Measurements from ENCODE around the gene APOBEC3H.
"Not testable (repeated sequence)": the region's sequence is repeated elsewhere in the genome, so short reads cannot be mapped to it uniquely, and the experiment has no call there.

Gene APOBEC3H

GRCh38 chr22:39097098-39098020, at the start of gene APOBEC3H:
Gene APOBEC3H (plus strand): TSS chr22:39097244. CDS start chr22:39100279, 3,035 bp downstream.
- H3K4me3 ChIP-seq (ENCODE audit: low read depth in 1 of 2, low read length in 1 of 2) = no peak within 1 kb of the TSS
- no peaks in the 10 kb centered on the region for H3K9me3 ChIP-seq
- no peaks in the 10 kb centered on the region for H3K36me3 ChIP-seq
- no peak for TF ChIP-seq CTCF (IDR thresholded peaks at IDR 0.05)
- peak within 1 kb of the TSS; percentile 61 for H3K27ac ChIP-seq
- no peaks in the 10 kb centered on the region for H3K27me3 ChIP-seq
- peaks cover 50 to 66% of the 10 kb centered on the region in 2 experiments for H3K4me1 ChIP-seq (ENCODE audit: control insufficient read depth in 1 of 2, insufficient read depth in 1 of 2, low read depth in 1 of 2, low read length in 1 of 2)

GRCh38 chr22:39049486-39049885, 47.6 kb upstream of the APOBEC3H start:
- H3K27me3 ChIP-seq; H3K4me3 ChIP-seq (ENCODE audit: low read depth in 1 of 2, low read length in 1 of 2); H3K4me1 ChIP-seq (ENCODE audit: control insufficient read depth in 1 of 2, insufficient read depth in 1 of 2, low read depth in 1 of 2, low read length in 1 of 2); H3K27ac ChIP-seq; H3K36me3 ChIP-seq; H3K9me3 ChIP-seq: not testable (repeated sequence)

- not testable (repeated sequence) for H3K27me3 ChIP-seq; H3K27ac ChIP-seq; H3K4me3 ChIP-seq (ENCODE audit: low read depth in 1 of 2, low read length in 1 of 2); H3K9me3 ChIP-seq; H3K36me3 ChIP-seq; H3K4me1 ChIP-seq (ENCODE audit: control insufficient read depth in 1 of 2, insufficient read depth in 1 of 2, low read depth in 1 of 2, low read length in 1 of 2)
Measured at GRCh38 chr22:39051844-39052495, 45.1 kb upstream of the APOBEC3H start.

- Histone ChIP-seq H3K36me3 (no peaks in the 10 kb centered on the region), H3K4me1 (ENCODE audit: control insufficient read depth in 1 of 2, insufficient read depth in 1 of 2, low read depth in 1 of 2, low read length in 1 of 2) (no peaks in the 10 kb centered on the region), H3K9me3 (no peaks in the 10 kb centered on the region), H3K4me3 (ENCODE audit: low read depth in 1 of 2, low read length in 1 of 2) (no peak overlapping the region), H3K27ac (no peak overlapping the region), H3K27me3 (no peaks in the 10 kb centered on the region)
- TF ChIP-seq CTCF (IDR thresholded peaks at IDR 0.05) = no peak
Measured at GRCh38 chr22:39055658-39056057, 41.4 kb upstream of the APOBEC3H start.

- not testable (repeated sequence) for H3K9me3 ChIP-seq; H3K36me3 ChIP-seq; H3K4me1 ChIP-seq (ENCODE audit: control insufficient read depth in 1 of 2, insufficient read depth in 1 of 2, low read depth in 1 of 2, low read length in 1 of 2); H3K4me3 ChIP-seq (ENCODE audit: low read depth in 1 of 2, low read length in 1 of 2); H3K27me3 ChIP-seq; H3K27ac ChIP-seq
Measured at GRCh38 chr22:39061290-39061689, 35.8 kb upstream of the APOBEC3H start.

- not testable (repeated sequence) for H3K9me3 ChIP-seq; H3K4me1 ChIP-seq (ENCODE audit: control insufficient read depth in 1 of 2, insufficient read depth in 1 of 2, low read depth in 1 of 2, low read length in 1 of 2); H3K27me3 ChIP-seq; H3K36me3 ChIP-seq; H3K4me3 ChIP-seq (ENCODE audit: low read depth in 1 of 2, low read length in 1 of 2); H3K27ac ChIP-seq
Measured at GRCh38 chr22:39061951-39062350, 35.1 kb upstream of the APOBEC3H start.

- H3K4me3 ChIP-seq (ENCODE audit: low read depth in 1 of 2, low read length in 1 of 2); H3K27me3 ChIP-seq; H3K9me3 ChIP-seq; H3K4me1 ChIP-seq (ENCODE audit: control insufficient read depth in 1 of 2, insufficient read depth in 1 of 2, low read depth in 1 of 2, low read length in 1 of 2); H3K36me3 ChIP-seq; H3K27ac ChIP-seq: not testable (repeated sequence)
Measured at GRCh38 chr22:39063904-39064303, 33.1 kb upstream of the APOBEC3H start.

GRCh38 chr22:39066442-39067276, 30.4 kb upstream of the APOBEC3H start:
- H3K9me3 ChIP-seq; H3K4me3 ChIP-seq (ENCODE audit: low read depth in 1 of 2, low read length in 1 of 2); H3K4me1 ChIP-seq (ENCODE audit: control insufficient read depth in 1 of 2, insufficient read depth in 1 of 2, low read depth in 1 of 2, low read length in 1 of 2); H3K27me3 ChIP-seq; H3K36me3 ChIP-seq; H3K27ac ChIP-seq: not testable (repeated sequence)

Measured in neutrophil (primary cell).